Activated CD4-positive, alpha-beta T cell treated with anti-CD3 and anti-CD28 coated beads for 36 hours (primary cell): ENCODE measurements around the gene LY9. TPM values are rescaled to one million over a fixed set of nuclear protein-coding genes. Genes with fewer than 3 reads are reported as not detected.

ENCODE experiments used
- ATAC-seq: fragments of 200-7000 bp; cut with Tn5 transposase; one replicate; pipeline ENCODE4 v1.10.0; 2021; ENCODE audit warnings: mild to moderate bottlenecking, moderate library complexity
- CTCF ChIA-PET: fragments of 350-600 bp; sonication (Branson Sonifier 250); formaldehyde crosslinking; loops from one replicate; lab custom pipeline; 2021; ENCODE audit warnings: antibody characterized with exemption; lab: Charles Lee
- POLR2A ChIA-PET: fragments of 350-600 bp; sonication (Branson Sonifier 250); formaldehyde crosslinking; loops from one replicate; lab custom pipeline; 2021; ENCODE audit warnings: antibody characterized with exemption, inconsistent platforms; lab: Charles Lee
- DNase-seq: peaks from one replicate; pipeline ENCODE4 v3.0.0-alpha.2; 2020
- H3K27ac Mint-ChIP-seq: one replicate; pipeline ENCODE4 v1.8.0; 2021; ENCODE audit warnings: mixed read lengths
- H3K27me3 Mint-ChIP-seq: one replicate; pipeline ENCODE4 v1.8.0; 2021; ENCODE audit warnings: mixed read lengths
- H3K36me3 Mint-ChIP-seq: one replicate; pipeline ENCODE4 v1.8.0; 2021; ENCODE audit warnings: low read depth, mixed read lengths
- H3K4me1 Mint-ChIP-seq: one replicate; pipeline ENCODE4 v1.8.0; 2021; ENCODE audit warnings: mixed read lengths
- H3K4me3 Mint-ChIP-seq: one replicate; pipeline ENCODE4 v1.8.0; 2021; ENCODE audit warnings: mild to moderate bottlenecking, moderate library complexity, mixed read lengths
- H3K9me3 Mint-ChIP-seq: one replicate; pipeline ENCODE4 v1.8.0; 2021; ENCODE audit warnings: low read depth, mixed read lengths
- intact Hi-C, 2 experiments: fragments of 100-400 bp; cut with DNase I in 1 of 2; cut with micrococcal nuclease in 1 of 2; formaldehyde crosslinking; loops; one replicate each; pipeline versions ENCODE4 v1.14.2 to v1.15.1; 2022 to 2024; cut with DNase I, micrococcal nuclease
- total RNA-seq, 2 experiments: library from RNA; stranded (reverse); gene quantifications; one replicate each; pipeline ENCODE4 v1.2.3, GENCODE V29; 2021

LY9 gene
- total RNA-seq, 2 experiments from 2014 or later: 10.0 to 11.0 TPM

DNA sequence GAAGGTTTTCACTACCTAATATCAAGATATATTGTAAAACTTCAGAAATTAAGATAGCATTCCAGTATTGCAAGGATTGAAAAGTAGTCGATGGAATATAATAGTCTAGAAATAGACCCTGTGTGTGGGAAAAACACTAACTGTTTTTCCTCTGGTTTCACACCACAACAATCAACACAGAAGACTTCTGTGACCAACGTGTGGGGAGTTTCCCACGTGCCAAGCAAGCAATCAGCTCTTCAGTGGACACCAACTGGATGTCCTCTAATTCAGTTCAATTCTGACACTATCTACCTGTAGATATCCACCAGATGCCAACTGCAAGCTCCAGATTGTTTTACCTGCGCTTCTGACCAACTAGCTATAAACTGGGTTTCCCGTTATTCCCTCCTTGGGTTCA is 54.6 kb downstream of the LY9 start:
- intact Hi-C loops: no loop called here
- H3K36me3 Mint-ChIP-seq: no peaks in the 10 kb centered on the region
- H3K4me1 Mint-ChIP-seq: no peaks in the 10 kb centered on the region
- no peak for DNase-seq
- no peak overlapping the region for H3K4me3 Mint-ChIP-seq
- no peak overlapping the region for H3K27ac Mint-ChIP-seq
- ATAC-seq: no peak
- no peaks in the 10 kb centered on the region for H3K9me3 Mint-ChIP-seq
- CTCF ChIA-PET: interaction anchor here (0.7 to 1.6 kb wide), 11 partner anchors 8 to 102 kb away, joined by 3 to 5 read pairs (median 3); partner anchors contain the start of genes CD244 and ITLN1
- POLR2A ChIA-PET: no interaction called here
- H3K27me3 Mint-ChIP-seq: no peaks in the 10 kb centered on the region

DNA sequence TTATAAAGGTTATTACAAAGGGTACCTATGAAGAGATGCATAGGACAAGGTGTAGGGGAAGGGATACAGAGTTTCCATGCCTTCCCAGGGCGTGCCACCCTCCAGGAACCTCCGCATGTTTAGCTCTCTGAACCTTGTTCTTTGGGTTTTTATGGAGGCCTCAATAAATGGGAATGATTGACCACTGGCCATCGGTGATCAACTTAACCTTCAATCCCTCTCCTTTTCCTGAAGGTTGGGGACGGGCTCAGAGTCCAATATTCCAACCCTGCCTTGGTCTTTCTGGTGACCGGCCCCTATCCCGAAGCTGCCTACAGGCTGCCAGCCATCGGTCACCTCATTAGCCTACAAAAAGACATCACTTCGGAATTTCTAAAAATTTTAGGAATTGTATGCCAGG is 55.0 kb downstream of the LY9 start:
- Mint-ChIP-seq H3K4me3 (no peak overlapping the region), H3K4me1 (no peaks in the 10 kb centered on the region), H3K36me3 (no peaks in the 10 kb centered on the region), H3K27ac (no peak overlapping the region), H3K9me3 (no peaks in the 10 kb centered on the region), H3K27me3 (no peaks in the 10 kb centered on the region)
- DNase-seq (no peak), ATAC-seq (no peak)
- intact Hi-C loops: no loop called here
- ChIA-PET POLR2A (no interaction called here), CTCF (interaction anchor here (0.8 to 1.4 kb wide), 8 partner anchors 10 to 34 kb away, joined by 3 to 5 read pairs (median 4); partner anchors contain the start of genes CD244 and ITLN1)

DNA sequence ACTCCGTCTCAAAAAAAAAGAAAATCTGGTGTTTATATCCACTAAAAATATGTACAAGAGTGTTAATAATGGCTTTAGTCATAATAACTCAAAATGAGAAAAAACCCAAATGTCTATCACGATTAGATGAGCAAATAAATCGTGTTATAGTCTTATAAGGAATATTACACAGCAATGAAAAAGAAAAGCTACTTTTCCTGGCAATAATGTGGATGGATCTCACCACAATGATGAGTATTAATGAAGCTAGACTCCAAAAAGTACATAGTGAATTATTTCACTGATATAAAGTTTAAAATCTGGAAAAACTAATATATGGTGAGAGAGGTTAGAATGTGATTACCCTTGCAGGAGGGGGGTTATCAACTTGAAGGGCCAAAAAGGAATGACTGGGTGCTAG is 57.0 kb downstream of the LY9 start:
- intact Hi-C loops: no loop called here
- Mint-ChIP-seq H3K27ac (no peak overlapping the region), H3K36me3 (no peaks in the 10 kb centered on the region), H3K9me3 (no peaks in the 10 kb centered on the region), H3K4me1 (no peaks in the 10 kb centered on the region), H3K27me3 (no peaks in the 10 kb centered on the region), H3K4me3 (no peak overlapping the region)
- DNase-seq (no peak), ATAC-seq (no peak)
- CTCF ChIA-PET: interaction anchor here (0.7 to 1.2 kb wide), 3 partner anchors 17 to 70 kb away, joined by 3 to 5 read pairs (median 3); no protein-coding TSS in a partner anchor
- POLR2A ChIA-PET: no interaction called here

GRCh38 chr1:160853754-160854153 is 57.8 kb downstream of the LY9 start:
- Mint-ChIP-seq H3K36me3 (no peaks in the 10 kb centered on the region), H3K4me1 (no peaks in the 10 kb centered on the region)

DNA sequence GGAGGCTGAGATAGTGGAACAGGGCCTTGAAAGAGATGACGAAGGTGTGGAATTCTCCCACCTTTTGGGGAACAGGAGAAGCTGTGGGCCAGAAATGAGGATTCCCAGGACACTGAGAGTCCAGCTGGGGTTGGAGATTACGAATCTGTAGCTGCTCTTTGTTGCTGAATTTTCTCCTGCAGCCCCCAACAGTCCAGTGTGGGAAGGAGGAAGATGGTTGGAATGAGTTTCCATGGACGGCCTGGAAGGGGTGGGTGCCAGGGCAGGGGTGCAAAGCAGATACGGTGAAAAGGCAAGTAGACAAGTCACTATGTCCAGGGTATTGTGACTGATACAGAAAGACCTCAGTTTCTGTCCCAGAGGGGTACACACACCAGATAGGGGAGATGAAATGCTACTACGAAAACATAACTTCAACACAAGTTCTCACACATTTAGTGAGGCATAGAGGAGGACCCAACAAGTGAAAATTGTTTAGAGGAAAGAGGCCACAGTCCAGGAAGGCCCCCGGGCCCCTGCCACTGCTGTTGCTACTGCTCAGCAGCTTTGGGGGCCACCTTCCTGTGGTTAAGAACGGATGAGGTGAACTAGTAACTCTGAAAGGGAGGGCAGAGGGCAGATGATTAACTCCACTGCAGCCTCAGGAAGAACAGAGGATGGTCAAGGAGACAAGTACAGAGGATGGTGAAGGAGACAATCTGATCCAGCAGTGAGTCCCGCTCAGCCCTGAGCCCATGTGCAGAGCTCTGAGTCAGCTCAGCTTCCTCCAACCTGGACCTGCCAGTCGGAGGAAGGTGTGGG is 59.4 kb downstream of the LY9 start:
- H3K36me3 Mint-ChIP-seq: no peaks in the 10 kb centered on the region
- ChIA-PET POLR2A (no interaction called here), CTCF (interaction anchor here (0.5 to 1.4 kb wide), 6 partner anchors 12 to 149 kb away, joined by 3 to 4 read pairs (median 4); partner anchors contain the start of gene ITLN1)
- H3K27ac Mint-ChIP-seq: no peak overlapping the region
- no peak overlapping the region for H3K4me3 Mint-ChIP-seq
- no peaks in the 10 kb centered on the region for H3K9me3 Mint-ChIP-seq
- no peak for ATAC-seq
- no peaks in the 10 kb centered on the region for H3K27me3 Mint-ChIP-seq
- intact Hi-C loops: no loop called here
- DNase-seq: no peak
- no peaks in the 10 kb centered on the region for H3K4me1 Mint-ChIP-seq

More at GRCh38 chr1:160853754-160854153, 57.8 kb downstream of the LY9 start:
- H3K27ac Mint-ChIP-seq: no peak overlapping the region
- H3K27me3 Mint-ChIP-seq: no peaks in the 10 kb centered on the region
- ATAC-seq (no peak), DNase-seq (no peak)
- intact Hi-C loops: no loop called here
- CTCF ChIA-PET: interaction anchor here (0.9 to 1.2 kb wide), 2 partner anchors 18 to 59 kb away, joined by 3 to 5 read pairs; no protein-coding TSS in a partner anchor
- no peak overlapping the region for H3K4me3 Mint-ChIP-seq
- POLR2A ChIA-PET: no interaction called here
- H3K9me3 Mint-ChIP-seq: no peaks in the 10 kb centered on the region

GRCh38 chr1:160858097-160858496 is 62.1 kb downstream of the LY9 start:
- no peak overlapping the region for H3K4me3 Mint-ChIP-seq

DNA sequence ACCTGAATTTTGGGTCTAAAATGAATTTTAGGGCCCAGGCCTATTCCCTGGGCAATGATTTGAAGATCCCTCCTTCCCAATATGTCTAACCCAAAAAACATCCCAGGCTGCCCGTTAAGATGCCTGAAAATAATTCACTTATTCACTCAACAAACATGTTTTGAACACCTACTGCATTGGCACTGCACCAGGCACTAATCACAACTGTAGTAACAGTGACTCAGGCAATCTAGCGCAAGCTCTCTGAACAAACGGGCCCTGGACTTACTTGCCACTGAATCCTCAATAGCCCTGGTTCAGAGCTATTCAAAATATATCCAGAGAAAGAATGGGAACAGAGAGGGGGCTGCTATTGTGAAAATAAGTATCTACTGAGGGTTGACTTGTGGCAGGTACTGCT is 62.5 kb downstream of the LY9 start:
- intact Hi-C loops: no loop called here
- peaks cover 14% of the 10 kb centered on the region for H3K4me1 Mint-ChIP-seq
- H3K36me3 Mint-ChIP-seq: no peaks in the 10 kb centered on the region
- H3K9me3 Mint-ChIP-seq: no peaks in the 10 kb centered on the region
- DNase-seq (no peak), ATAC-seq (no peak)
- ChIA-PET CTCF (interaction anchor here (0.6 to 2.4 kb wide), 5 partner anchors 8 to 27 kb away, joined by 3 to 6 read pairs (median 4); partner anchors contain the start of gene ITLN1), POLR2A (no interaction called here)
- H3K4me3 Mint-ChIP-seq: no peak overlapping the region
- no peaks in the 10 kb centered on the region for H3K27me3 Mint-ChIP-seq
- H3K27ac Mint-ChIP-seq: no peak overlapping the region

More at GRCh38 chr1:160858097-160858496, 62.1 kb downstream of the LY9 start:
- Mint-ChIP-seq H3K27ac (no peak overlapping the region), H3K4me1 (peaks cover 12% of the 10 kb centered on the region), H3K36me3 (no peaks in the 10 kb centered on the region), H3K9me3 (no peaks in the 10 kb centered on the region), H3K27me3 (no peaks in the 10 kb centered on the region)
- intact Hi-C loops: no loop called here
- DNase-seq: no peak
- POLR2A ChIA-PET: no interaction called here
- CTCF ChIA-PET: interaction anchor here (0.6 to 2.4 kb wide), 5 partner anchors 8 to 27 kb away, joined by 3 to 6 read pairs (median 4); partner anchors contain the start of gene ITLN1
- ATAC-seq: no peak

DNA sequence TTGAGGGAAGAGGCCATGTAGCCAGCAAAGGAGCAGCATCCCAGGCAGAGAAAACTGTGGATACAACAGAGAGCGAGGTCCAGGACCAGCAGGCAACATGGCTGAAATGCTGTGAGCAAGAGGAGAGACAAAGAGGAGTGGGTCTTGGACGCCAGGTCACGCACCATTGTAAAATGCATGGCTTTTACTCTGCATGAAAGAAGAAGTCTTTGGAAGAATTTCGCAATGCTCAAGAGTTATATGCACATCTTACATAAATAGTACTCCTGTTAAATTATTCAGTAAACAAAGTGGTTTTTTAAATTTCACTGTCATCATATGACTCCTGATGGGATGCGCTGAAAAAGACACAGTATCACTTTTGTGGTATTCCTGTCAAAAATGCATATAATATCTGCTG is 63.2 kb downstream of the LY9 start:
- no peaks in the 10 kb centered on the region for H3K27me3 Mint-ChIP-seq
- no peak overlapping the region for H3K27ac Mint-ChIP-seq
- no peak for DNase-seq
- no peaks in the 10 kb centered on the region for H3K36me3 Mint-ChIP-seq
- no peak for ATAC-seq
- POLR2A ChIA-PET: no interaction called here
- peaks cover 18% of the 10 kb centered on the region for H3K4me1 Mint-ChIP-seq
- intact Hi-C loops: no loop called here
- CTCF ChIA-PET: interaction anchor here (2.4 kb wide), 1 partner anchor 26 kb away, joined by 6 read pairs; the partner anchor contains the start of gene ITLN1
- no peak overlapping the region for H3K4me3 Mint-ChIP-seq
- H3K9me3 Mint-ChIP-seq: no peaks in the 10 kb centered on the region

DNA sequence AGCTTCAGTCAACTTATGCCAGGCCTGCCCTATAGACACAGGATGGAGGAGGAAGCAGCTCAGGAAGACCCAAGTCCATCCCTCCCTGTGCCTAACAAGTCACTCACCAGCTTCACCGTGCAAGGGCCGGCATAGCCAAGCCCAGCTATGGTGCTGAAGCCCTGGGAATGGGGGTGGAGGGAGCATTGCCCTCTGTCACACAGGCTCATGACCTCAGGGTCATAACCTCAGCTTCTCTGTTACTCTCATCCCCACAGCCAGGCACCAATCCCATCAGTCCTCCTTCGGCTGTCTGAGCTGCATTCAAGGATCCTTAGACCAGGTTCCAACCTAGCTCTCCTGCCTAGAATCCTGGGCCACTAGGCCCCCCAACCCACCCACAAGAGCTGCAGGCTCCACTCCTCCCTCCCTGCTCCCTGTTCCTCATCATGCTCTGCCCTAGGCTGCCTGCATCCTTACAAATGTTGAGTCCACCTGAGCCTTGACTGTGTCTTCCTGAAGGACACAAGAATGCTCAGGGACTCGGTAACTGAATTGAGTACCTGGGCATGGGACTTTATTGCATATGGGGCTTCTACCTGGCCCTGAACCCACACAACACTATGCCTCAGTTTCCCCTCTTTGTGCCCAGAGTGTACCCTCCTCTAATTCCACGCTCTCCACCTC is 65.0 kb downstream of the LY9 start:
- no peaks in the 10 kb centered on the region for H3K36me3 Mint-ChIP-seq
- DNase-seq (no peak), ATAC-seq (no peak)
- no peak overlapping the region for H3K27ac Mint-ChIP-seq
- intact Hi-C loops: no loop called here
- no peak overlapping the region for H3K4me3 Mint-ChIP-seq
- H3K27me3 Mint-ChIP-seq: no peaks in the 10 kb centered on the region
- POLR2A ChIA-PET: interaction anchor here (0.5 to 0.6 kb wide), 2 partner anchors 9 to 288 kb away, joined by 3 read pairs; no protein-coding TSS in a partner anchor
- H3K9me3 Mint-ChIP-seq: no peaks in the 10 kb centered on the region
- peaks cover 19% of the 10 kb centered on the region for H3K4me1 Mint-ChIP-seq
- CTCF ChIA-PET: interaction anchor here (0.6 to 3.3 kb wide), 7 partner anchors 10 to 323 kb away, joined by 3 to 11 read pairs (median 4); partner anchors contain the start of gene ITLN1

DNA sequence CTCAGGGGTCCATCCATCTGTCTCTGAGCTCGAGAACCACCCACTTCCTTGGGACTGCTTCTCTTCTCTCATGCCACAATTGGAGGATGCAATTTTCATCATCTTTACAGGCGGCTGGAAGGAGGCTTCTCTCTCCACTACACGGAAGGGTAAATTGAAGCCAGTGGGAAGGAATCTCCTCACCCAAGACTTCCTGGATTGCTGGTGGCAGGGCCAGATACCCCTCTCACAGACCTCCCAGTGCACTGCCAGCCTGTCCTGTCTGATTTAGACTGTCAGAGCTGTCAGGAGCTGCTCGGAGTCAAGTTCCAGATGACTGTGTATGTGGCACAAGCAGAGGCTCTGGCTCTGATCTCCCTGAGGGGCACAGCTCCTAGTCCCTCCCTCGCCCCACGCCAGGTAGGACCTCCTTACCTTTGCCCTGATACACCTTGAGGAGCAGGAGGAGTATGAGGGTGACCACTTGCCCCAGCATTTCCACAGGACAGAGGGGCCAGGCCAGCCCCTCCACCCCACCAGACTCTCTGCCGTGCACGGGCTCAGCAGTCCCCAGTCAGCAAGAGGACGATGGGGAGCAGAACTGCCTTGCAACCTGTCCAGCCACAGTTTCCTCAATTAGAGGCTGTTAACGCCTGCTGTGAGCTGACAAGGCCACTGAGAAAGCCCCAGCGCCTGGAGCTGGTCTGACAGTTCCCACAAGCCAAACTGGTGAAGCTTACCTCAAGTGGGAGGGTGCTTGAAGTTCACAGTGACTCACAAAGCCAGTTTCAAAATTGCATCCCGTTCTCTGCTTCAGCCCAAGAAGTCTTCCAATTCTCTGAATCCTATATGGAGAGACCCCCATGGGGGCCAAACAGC is 66.5 kb downstream of the LY9 start, which contains the start of gene CD244:
Gene CD244, minus strand, starts transcription at position 685 of the 858 bp plus-strand sequence. Its CDS starts 210 bp downstream, at position 475.
- intact Hi-C loops: loop anchor here in 1 of 2 experiments (2.0 kb wide), 1 partner anchor 24 kb away; no protein-coding TSS in a partner anchor
- no peaks in the 10 kb centered on the region for H3K36me3 Mint-ChIP-seq
- ChIA-PET CTCF (interaction anchor here (0.5 to 3.3 kb wide), 8 partner anchors 12 to 120 kb away, joined by 3 to 11 read pairs (median 6); partner anchors contain the start of gene ITLN1), POLR2A (interaction anchor here (0.6 kb wide), 1 partner anchor 24 kb away, joined by 3 read pairs; no protein-coding TSS in a partner anchor)
- no peak within 1 kb of the TSS for H3K4me3 Mint-ChIP-seq
- no peaks in the 10 kb centered on the region for H3K27me3 Mint-ChIP-seq
- H3K27ac Mint-ChIP-seq: no peak within 1 kb of the TSS
- DNase-seq (peak; percentile 79), ATAC-seq (peak; percentile 98)
- H3K4me1 Mint-ChIP-seq: peaks cover 19% of the 10 kb centered on the region
- no peaks in the 10 kb centered on the region for H3K9me3 Mint-ChIP-seq
